ENCODE measurements around the gene IDS. TPM values are rescaled to one million over a fixed set of nuclear protein-coding genes. Genes with fewer than 3 reads are reported as not detected.
"Not testable (repeated sequence)": the region's sequence is repeated elsewhere in the genome, so short reads cannot be mapped to it uniquely, and the experiment has no call there.

Gene IDS
- 10 to 100 TPM; 23.9 to 32.5 TPM for total RNA-seq

GRCh38 chrX:149504915-149505651 is at the start of gene IDS:
Gene IDS, minus strand, starts transcription at chrX:149505306. Its CDS starts 169 bp downstream, at chrX:149505137.
- Histone ChIP-seq H3K4me1 (no peaks in the 10 kb centered on the region), H3K9me3 (no peaks in the 10 kb centered on the region), H3K36me3 (no peaks in the 10 kb centered on the region), H3K27ac (peak within 1 kb of the TSS; percentile 71), H3K4me3 (peak within 1 kb of the TSS; percentile 41), H3K27me3 (no peaks in the 10 kb centered on the region), H3K9ac (ENCODE audit: low read depth in 2 of 2, low read length in 2 of 2) (peak within 1 kb of the TSS; percentile 72 to 83)
- TF ChIP-seq CTCF (IDR thresholded peaks at IDR 0.05) = no peak
- intact Hi-C loops (cut with DNase I) = no loop called here
- DNase-seq = peak; percentile 87

GRCh38 chrX:149551939-149552248 is 46.8 kb upstream of the IDS start:
- H3K27me3 ChIP-seq; H3K4me3 ChIP-seq; H3K9me3 ChIP-seq; H3K9ac ChIP-seq (ENCODE audit: low read depth in 2 of 2, low read length in 2 of 2); H3K27ac ChIP-seq; H3K4me1 ChIP-seq; DNase-seq; H3K36me3 ChIP-seq; intact Hi-C loops (cut with DNase I): not testable (repeated sequence)

GRCh38 chrX:149551245-149551938 is 46.3 kb upstream of the IDS start:
- DNase-seq; H3K4me1 ChIP-seq; H3K4me3 ChIP-seq; H3K27ac ChIP-seq; H3K27me3 ChIP-seq; H3K9me3 ChIP-seq; intact Hi-C loops (cut with DNase I); H3K36me3 ChIP-seq; H3K9ac ChIP-seq (ENCODE audit: low read depth in 2 of 2, low read length in 2 of 2): not testable (repeated sequence)

- H3K4me1 ChIP-seq; H3K9ac ChIP-seq (ENCODE audit: low read depth in 2 of 2, low read length in 2 of 2); H3K36me3 ChIP-seq; H3K9me3 ChIP-seq; H3K4me3 ChIP-seq; H3K27ac ChIP-seq; DNase-seq; H3K27me3 ChIP-seq; intact Hi-C loops (cut with DNase I): not testable (repeated sequence)
These were observed 45.3 kb upstream of the IDS start for GRCh38 chrX:149550454-149550853.

- H3K4me3 ChIP-seq; DNase-seq; H3K4me1 ChIP-seq; H3K9ac ChIP-seq (ENCODE audit: low read depth in 2 of 2, low read length in 2 of 2); H3K36me3 ChIP-seq; intact Hi-C loops (cut with DNase I); H3K9me3 ChIP-seq; H3K27me3 ChIP-seq; H3K27ac ChIP-seq: not testable (repeated sequence)
These were observed 44.6 kb upstream of the IDS start, which contains the start of gene HSFX3 for GRCh38 chrX:149549701-149550100. Gene HSFX3, minus strand, starts transcription at chrX:149549924. Its CDS starts 72 bp downstream, at chrX:149549852.

- H3K27ac ChIP-seq; H3K4me1 ChIP-seq; H3K9me3 ChIP-seq; DNase-seq; H3K36me3 ChIP-seq; H3K27me3 ChIP-seq; H3K4me3 ChIP-seq; H3K9ac ChIP-seq (ENCODE audit: low read depth in 2 of 2, low read length in 2 of 2); intact Hi-C loops (cut with DNase I): not testable (repeated sequence)
These were observed 42.7 kb upstream of the IDS start for GRCh38 chrX:149547782-149548181.

GRCh38 chrX:149546962-149547361 is 41.9 kb upstream of the IDS start:
- H3K9ac ChIP-seq (ENCODE audit: low read depth in 2 of 2, low read length in 2 of 2); intact Hi-C loops (cut with DNase I); H3K9me3 ChIP-seq; DNase-seq; H3K27ac ChIP-seq; H3K4me3 ChIP-seq; H3K36me3 ChIP-seq; H3K27me3 ChIP-seq; H3K4me1 ChIP-seq: not testable (repeated sequence)

GRCh38 chrX:149545545-149546543 is 40.7 kb upstream of the IDS start:
- DNase-seq; H3K27me3 ChIP-seq; H3K36me3 ChIP-seq; intact Hi-C loops (cut with DNase I); H3K4me3 ChIP-seq; H3K9ac ChIP-seq (ENCODE audit: low read depth in 2 of 2, low read length in 2 of 2); H3K4me1 ChIP-seq; H3K9me3 ChIP-seq; H3K27ac ChIP-seq: not testable (repeated sequence)

Measured in colonic mucosa (tissue), 4 donors.